Measurements from ENCODE around the gene ZNF804B. TPM values are rescaled to one million over a fixed set of nuclear protein-coding genes. Genes with fewer than 3 reads are reported as not detected.

ZNF804B gene
- total and polyA plus RNA-seq, 12 donors = 0.07 TPM; not detected in 11

GRCh38 chr7:89054361-89054760 lies 294.9 kb downstream of the ZNF804B start:
- WGBS, 2 donors = 23 to 53% methylated on average over 2 of the region's 2 CpGs
- no peak overlapping the region for H3K4me3 ChIP-seq
- intact Hi-C loops (cut with DNase I) = loop anchor here in 1 of 10 donors (10.0 kb wide), 1 partner anchor 60 kb away; no protein-coding TSS in a partner anchor
- DNase-seq = no peak
- no peak for ATAC-seq
- H3K36me3 ChIP-seq = no peaks in the 10 kb centered on the region
- no peaks in the 10 kb centered on the region for H3K4me1 ChIP-seq
- no peaks in the 10 kb centered on the region for H3K9me3 ChIP-seq
- H3K27me3 ChIP-seq = no peaks in the 10 kb centered on the region
- no peak overlapping the region for H3K27ac ChIP-seq
- no peak for TF ChIP-seq CTCF (IDR thresholded peaks at IDR 0.05)

GRCh38 chr7:89060234-89060633 lies 300.7 kb downstream of the ZNF804B start:
- ATAC-seq (no peak), DNase-seq (no peak)
- no peak overlapping the region for H3K4me3 ChIP-seq
- no peak overlapping the region for H3K27ac ChIP-seq
- no peak for TF ChIP-seq CTCF (IDR thresholded peaks at IDR 0.05)
- H3K9me3 ChIP-seq = no peaks in the 10 kb centered on the region
- no peaks in the 10 kb centered on the region for H3K36me3 ChIP-seq
- no peaks in the 10 kb centered on the region for H3K27me3 ChIP-seq
- WGBS, 2 donors = 89 to 96% methylated on average over 2 of the region's 2 CpGs
- no peaks in the 10 kb centered on the region for H3K4me1 ChIP-seq
- intact Hi-C loops (cut with DNase I) = no loop called here

- WGBS, 2 donors = 78 to 81% methylated on average over 3 of the region's 3 CpGs
- DNase-seq = no peak
- Histone ChIP-seq H3K27ac (no peak overlapping the region), H3K27me3 (no peaks in the 10 kb centered on the region), H3K36me3 (no peaks in the 10 kb centered on the region), H3K4me1 (no peaks in the 10 kb centered on the region), H3K9me3 (no peaks in the 10 kb centered on the region), H3K4me3 (no peak overlapping the region)
- TF ChIP-seq CTCF (IDR thresholded peaks at IDR 0.05) = no peak
- ATAC-seq = no peak
- intact Hi-C loops (cut with DNase I) = no loop called here
These were observed 305.3 kb downstream of the ZNF804B start for GRCh38 chr7:89064831-89065230.

GRCh38 chr7:89067048-89067447 lies 307.5 kb downstream of the ZNF804B start:
- Histone ChIP-seq H3K9me3 (no peaks in the 10 kb centered on the region), H3K4me1 (no peaks in the 10 kb centered on the region), H3K4me3 (no peak overlapping the region), H3K36me3 (no peaks in the 10 kb centered on the region), H3K27ac (no peak overlapping the region), H3K27me3 (no peaks in the 10 kb centered on the region)
- TF ChIP-seq CTCF (IDR thresholded peaks at IDR 0.05) = no peak
- ATAC-seq = no peak
- intact Hi-C loops (cut with DNase I) = no loop called here
- no peak for DNase-seq
- 61 to 66% methylated on average over 3 of the region's 3 CpGs for WGBS, 2 donors
